GM21367 (cell line): ENCODE measurements around the gene SESN1.
"Not testable (repeated sequence)": the region's sequence is repeated elsewhere in the genome, so short reads cannot be mapped to it uniquely, and the experiment has no call there.

Experiments used
- ATAC-seq: cut with Tn5 transposase; IDR thresholded peaks from one replicate; pipeline ENCODE4 v1.9.1; 2021; ENCODE audit not compliant: unreplicated experiment

Gene SESN1

DNA sequence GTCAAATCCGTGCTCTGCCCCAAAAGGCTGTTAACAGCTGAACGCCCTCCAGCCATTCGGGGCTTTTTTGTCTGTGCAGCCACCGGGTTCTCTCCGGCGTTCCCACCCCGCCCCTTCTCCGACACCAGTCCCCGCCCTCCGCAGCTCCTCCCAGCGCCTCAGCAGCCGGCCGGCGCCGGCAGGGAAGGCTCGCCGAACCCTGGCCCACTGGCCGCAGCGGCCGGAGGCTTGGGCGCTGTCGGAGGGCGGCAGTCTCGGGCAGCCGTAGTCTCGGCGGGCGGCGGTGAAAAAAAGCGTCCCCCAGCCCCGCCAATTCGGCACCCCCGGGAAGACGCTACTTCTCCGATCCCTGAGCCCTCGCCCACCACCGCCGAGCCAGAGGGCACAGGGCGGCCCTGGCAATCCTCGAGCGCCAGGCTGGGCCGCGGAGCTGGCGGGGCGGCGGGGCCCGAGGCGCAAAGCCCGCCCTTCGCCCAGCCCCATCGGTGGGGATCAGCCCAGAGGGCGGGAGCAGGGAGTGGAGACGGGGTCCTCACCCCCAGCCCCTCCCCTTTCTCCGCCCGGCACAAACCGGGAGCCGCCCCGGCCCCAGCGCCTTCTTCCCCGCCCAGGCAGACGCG is at the start of gene SESN1:
SESN1 (minus strand) TSS at position 431 of the 620 bp plus-strand sequence. CDS start 773 bp downstream, outside the sequence.
- ATAC-seq = peak; percentile 65

DNA sequence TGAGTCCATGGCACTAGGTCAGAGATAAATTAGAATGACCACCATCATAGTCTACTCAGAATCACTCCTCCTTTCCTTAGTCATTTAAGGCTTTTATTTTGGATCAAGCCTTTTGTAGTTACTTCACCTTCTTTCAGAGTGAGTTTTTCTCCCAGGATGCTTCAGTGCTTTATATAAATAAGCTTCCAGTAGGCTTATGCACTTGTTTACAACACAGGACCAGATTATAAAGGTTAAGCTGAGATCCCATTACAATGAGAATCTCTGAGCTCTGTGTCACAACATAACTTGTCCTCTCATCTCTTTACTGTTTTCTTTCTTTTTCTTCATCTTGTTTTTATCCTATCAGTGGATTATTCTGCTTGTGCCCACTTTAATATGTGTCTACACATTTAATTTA is 48.5 kb upstream of the SESN1 start:
- ATAC-seq = no peak

DNA sequence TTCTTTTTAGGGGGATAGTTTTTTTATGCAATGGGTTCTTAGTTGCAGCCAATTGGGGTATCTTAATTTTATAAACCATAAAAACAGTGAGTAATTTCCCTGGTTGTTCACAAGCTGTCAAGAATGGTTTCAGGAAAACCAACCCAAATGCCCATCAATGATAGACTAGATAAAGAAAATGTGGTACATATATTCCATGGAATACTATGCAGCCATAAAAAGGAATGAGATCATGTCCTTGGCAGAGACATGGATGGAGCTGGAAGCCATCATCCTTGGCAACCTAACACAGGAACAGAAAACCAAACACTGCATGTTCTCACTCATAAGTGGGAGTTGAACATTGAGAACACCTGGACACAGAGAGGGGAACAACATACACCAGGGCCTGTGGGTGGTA is 47.4 kb upstream of the SESN1 start:
- not testable (repeated sequence) for ATAC-seq

DNA sequence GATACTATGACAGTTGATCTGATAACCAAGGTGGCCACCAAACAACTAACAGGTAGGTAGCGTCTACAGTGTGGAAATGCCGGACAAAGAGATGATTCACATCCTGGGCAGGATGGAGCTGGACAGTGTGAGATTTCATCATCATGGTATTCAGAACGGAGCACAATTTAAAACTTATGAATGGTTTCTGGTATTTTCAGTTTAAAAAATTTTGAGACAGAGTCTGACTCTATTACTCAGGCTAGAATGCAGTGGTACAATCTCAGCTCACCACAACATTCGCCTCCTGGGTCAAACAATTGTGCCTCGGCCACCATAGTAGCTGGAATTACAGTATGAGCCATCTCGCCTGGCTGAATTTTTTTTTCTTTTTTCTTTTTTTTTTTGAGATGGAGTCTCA is 44.5 kb upstream of the SESN1 start:
- no peak for ATAC-seq

DNA sequence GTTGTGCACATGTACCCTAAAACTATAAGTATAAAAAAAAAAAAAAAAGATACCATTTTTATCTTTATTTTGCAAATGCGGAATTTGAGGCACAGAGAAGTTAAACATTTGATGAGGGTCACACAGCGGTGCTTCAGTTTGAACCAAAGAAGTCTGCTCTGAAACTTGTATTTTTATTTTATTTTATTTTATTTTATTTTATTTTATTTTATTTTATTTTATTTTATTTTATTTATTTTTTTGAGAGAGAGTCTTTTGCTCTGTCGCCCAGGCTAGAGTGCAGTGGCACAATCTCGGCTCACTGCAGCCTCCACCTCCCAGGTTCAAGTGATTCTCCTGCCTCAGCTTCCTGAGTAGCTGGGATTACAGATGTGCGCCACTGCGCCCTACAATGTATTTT is 41.9 kb upstream of the SESN1 start:
- not testable (repeated sequence) for ATAC-seq

DNA sequence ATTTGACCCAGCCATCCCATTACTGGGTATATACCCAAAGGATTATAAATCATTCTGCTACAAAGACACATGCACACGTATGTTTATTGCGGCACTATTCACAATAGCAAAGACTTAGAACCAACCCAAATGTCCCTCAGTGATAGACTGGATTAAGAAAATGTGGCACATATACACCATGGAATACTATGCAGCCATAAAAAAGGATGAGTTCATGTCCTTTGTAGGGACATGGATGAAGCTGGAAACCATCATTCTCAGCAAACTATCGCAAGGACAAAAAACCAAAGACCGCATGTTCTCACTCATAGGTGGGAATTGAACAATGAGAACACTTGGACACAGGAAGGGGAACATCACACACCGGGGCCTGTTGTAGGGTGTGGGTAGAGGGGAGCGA is 41.4 kb upstream of the SESN1 start:
- ATAC-seq = not testable (repeated sequence)

DNA sequence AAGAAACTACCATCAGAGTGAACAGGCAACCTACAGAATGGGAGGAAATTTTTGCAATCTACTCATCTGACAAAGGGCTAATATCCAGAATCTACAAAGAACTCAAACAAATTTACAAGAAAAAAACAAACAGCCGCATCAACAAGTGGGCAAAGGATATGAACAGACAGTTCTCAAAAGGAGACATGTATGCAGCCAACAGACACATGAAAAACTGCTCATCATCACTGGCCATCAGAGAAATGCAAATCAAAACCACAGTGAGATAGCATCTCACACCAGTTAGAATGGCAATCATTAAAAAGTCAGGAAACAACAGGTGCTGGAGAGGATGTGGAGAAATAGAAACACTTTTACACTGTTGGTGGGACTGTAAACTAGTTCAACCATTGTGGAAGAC is 41.0 kb upstream of the SESN1 start:
- not testable (repeated sequence) for ATAC-seq

DNA sequence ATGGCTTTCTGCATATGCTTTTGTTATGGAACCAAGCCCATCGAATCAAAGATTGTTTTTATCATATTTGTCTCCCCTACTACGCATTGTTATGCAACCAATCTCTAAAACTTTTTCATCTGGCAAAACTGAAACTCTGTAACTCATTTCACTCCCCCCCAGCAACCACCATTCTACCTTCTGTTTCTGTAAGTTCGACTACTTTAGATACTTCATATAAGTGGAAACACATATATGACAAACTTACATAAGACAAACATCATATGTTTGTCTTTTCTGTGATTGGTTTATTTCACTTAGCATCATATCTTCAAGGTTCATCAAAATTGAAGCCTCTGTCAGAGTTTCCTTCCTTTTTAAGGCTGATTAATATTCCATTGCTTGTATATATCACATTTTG is 35.4 kb upstream of the SESN1 start:
- no peak for ATAC-seq

DNA sequence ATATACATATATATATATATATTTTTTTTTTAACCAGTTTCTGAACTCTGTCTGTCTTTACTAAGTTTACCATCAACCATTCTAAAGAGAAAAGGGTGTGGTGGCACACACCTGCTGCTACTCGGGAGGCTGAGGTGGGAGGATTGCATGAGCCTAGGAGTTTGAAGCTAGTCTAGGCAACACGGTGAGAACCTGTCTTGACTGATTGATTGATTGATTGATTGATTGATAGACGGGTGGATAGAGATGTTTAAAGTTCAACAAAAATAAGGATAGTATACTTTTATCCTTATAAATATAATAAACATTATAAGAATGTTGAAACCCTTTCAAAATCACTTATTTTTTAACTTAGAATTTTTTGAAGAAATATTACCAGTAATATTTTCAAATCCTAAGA is 30.9 kb upstream of the SESN1 start:
- no peak for ATAC-seq

DNA sequence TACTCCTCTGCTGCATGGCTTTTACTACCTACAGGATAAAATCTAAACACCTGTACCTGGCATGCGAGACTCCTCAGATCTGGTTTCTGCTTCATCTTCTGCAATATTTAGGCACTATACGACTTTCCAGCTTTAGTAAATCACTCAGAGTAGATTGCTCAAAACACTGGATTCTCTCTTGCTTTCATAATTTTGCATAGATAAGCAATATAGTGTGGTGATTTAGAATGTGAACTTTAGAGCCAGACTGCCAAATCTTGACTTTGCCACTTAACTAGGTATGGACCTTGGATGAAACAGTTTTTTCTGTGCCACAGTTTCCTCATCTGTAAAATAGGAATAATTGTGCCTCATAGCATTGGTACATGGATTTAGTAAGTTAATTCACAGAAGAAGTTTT is 29.6 kb upstream of the SESN1 start:
- no peak for ATAC-seq

DNA sequence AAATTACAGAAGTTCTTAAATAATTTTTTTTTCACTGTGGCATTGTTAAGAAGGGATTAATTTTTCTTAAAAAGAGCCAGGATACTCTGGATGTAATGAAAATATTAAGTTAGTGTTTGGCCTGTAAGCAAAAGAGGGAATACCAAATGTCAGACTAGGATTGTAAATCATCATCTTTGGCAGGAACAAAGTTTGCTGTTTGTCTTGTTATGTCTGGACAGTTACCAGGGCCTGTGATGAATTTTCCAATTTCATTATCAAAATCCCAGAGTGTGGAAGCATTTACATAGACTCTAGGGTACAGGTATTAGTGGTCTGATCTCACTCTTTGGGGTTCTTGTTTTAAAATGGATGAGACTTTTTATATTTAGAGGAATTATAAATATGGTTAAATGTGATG is 26.8 kb upstream of the SESN1 start:
- no peak for ATAC-seq

DNA sequence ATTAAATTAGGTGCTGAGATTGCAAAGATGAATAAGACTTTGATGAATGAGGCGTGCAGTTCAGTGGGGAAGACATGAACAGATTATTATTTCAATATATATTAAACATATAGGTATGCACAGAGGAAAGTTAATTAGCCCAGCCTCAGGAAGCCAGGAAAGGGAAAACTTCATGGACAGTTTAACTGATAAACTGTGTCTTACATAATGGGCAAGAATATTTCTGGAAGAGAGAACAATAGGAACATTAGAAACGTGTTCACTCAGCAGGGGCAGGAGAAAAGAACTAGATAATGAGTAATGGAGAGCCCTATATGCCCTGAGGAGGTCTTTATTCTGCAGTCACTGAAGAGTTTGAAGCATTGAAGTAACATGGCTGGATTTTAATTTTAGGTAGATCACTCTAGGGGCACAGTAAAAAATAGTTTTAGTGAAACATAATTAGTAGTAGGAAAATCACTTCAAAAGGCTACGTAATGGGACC is 24.3 kb upstream of the SESN1 start:
- no peak for ATAC-seq

DNA sequence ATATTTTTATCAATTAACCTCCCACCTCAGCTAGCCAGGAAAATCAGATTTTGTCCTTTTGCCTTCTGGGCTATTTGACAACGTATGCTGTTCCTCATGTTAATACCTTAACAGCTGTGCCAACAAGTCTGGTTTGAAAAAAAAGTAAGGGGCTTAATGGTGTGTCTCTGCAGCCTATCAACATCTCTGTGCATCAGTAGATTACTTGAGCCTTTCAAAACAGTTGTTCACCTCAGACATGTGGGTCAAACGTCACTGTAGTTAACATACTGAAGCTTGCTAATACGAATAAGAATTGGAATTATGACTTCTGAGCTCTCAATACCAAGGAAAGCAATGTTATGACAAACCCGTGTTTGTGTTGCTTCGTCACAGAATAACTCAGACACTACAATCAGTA is 23.7 kb upstream of the SESN1 start:
- no peak for ATAC-seq

DNA sequence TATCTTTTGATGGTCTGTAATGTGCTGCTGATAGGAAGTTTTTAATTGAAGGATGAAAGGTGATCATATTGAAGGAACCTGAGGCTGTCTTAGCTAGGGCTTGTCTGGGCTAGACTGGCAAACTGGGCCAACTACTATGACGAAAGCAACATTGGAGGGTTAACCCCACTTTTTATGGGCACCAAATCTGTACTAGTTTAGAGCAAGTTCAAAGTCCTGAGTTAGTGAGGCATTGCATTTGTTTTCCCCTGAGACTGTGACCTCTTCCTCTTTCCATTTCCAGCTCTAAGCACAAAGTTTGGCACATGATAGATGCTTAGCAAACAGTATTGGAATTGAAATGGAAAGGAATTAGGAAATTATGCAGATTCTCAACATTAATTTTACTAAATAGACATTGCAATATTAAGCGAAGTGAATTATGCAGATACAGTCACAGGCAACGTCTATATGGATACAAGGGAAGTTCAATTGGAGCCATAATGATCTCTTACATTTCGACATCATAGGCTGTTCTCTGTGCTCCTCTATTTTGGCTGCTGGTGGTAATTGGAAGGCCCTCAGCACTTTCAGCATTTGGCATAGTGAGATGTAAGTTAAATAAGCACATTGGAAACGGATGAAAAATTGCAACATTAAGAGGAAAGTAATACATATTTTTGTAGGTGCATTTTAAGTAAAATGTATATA is 22.8 kb upstream of the SESN1 start:
- ATAC-seq = peak; percentile 71

DNA sequence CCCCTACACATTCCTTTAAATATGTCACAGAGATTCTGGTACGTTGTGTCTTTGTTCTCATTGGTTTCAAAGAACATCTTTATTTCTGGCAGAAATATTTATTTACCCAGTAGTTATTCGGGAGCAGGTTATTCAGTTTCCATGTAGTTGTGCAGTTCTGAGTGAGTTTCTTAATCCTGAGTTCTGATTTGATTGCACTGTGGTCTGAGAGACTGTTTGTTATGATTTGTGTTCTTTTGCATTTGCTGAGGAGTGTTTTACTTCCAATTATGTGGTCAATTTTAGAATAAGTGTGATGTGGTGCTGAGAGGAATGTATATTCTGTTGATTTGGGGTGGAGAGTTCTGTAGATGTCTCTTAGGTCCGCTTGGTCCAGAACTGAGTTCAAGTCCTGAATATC is 18.0 kb upstream of the SESN1 start:
- not testable (repeated sequence) for ATAC-seq

DNA sequence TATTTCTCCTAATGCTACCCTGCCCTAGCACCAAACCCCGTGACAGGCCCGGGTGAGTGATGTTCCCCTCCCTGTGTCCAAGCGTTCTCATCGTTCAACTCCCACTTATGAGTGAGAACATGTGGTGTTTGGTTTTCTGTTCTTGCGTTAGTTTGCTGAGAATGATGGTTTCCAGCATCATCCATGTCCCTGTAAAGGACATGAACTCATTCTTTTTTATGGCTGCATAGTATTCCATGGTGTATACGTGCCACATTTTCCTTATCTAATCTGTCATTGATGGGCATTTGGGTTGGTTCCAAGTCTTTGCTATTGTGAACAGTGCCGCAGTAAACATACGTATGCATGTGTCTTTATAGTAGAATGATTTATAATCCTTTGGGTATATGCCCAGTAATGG is 15.0 kb upstream of the SESN1 start:
- ATAC-seq = not testable (repeated sequence)

DNA sequence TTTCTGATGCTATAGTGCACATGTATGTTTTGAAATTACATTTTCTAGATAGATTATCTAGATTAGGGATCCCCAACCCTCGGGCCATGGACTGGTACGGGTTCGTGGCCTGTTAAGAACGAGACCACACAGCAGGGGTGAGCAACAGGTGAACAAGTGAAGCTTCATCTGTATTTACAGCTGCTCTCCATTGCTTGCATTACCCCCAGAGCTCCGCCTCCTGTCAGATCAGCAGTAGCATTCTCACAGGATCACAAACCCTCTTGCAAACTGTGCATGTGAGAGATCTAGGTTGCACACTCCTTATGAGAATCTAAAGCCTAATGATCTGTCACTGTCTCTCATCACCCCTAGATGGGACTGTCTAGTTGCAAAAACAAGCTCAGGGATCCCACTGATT is 11.0 kb upstream of the SESN1 start:
- ATAC-seq = no peak

DNA sequence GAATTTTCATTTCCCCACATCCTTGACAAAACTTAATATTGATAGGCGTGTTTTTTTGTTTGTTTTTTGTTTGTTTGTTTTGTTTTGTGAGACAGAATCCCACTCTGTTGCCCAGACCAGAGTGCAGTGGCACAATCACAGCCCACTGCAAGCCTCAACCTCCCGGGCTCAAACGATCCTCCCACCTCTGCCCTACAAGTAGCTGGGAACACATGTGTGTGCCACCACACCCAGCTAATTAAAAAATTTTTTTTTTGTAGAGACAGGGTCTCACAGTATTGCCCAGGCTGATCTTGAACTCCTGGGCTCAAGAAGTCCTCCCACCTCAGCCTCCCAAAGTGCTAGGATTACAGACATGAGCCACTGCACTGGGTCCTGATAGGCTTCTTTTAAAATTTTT is 9.9 kb upstream of the SESN1 start:
- ATAC-seq = no peak

DNA sequence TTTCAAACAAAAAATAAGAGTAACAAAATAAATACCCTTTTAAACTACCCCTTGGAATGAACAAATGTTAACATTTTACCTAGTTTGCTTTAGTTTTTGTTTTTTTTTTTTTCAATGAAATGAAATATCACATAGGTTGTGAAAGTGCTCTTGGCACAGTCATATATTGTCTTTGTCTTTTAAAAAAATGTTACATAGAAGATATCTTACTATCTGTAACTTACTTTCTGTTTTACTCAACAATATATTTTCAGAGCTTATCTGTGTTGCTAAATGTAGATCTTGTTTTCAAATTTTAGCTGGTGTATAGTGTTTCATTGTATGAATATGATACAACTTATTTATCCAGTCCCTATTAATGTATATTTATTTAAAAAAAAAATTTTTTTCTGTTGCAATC is 9.3 kb upstream of the SESN1 start:
- ATAC-seq = no peak

DNA sequence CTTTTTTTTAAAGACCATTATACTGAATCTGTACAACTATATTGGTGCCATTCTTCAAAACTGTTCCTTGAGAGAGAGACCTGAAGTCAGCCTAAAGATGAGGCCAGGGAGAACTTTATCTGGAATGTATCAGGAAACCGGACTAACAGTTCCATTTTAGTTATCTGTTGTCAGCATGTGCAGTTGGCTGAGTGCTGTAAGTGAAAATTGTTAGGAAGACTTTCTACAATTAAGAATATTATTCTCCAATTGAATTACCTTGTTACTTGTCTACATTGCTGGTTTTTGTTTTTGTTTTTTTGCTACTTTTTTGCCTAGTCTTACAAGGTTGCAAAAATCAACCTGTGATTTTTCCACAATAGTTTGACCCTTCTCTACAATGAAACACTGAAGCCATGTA is 8.1 kb upstream of the SESN1 start:
- no peak for ATAC-seq

DNA sequence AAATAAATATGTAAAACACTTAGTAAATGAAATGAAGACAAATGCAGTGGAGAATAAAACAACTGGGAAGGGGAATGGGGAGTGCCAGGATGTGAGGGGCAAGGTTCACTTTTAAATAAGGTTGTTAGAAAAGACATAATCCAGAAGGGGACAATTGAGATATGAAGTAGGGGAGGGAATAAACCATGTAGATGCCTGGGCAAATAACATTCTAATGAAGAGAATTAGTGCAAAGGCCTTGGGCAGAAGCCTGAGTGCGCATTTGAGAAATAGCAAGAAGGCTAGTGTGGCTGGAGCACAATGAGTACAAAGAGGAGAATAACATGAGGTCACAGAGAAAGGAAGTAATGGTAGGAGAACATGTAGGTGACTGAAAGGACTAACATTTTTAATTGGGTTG is 3.0 kb upstream of the SESN1 start:
- no peak for ATAC-seq

DNA sequence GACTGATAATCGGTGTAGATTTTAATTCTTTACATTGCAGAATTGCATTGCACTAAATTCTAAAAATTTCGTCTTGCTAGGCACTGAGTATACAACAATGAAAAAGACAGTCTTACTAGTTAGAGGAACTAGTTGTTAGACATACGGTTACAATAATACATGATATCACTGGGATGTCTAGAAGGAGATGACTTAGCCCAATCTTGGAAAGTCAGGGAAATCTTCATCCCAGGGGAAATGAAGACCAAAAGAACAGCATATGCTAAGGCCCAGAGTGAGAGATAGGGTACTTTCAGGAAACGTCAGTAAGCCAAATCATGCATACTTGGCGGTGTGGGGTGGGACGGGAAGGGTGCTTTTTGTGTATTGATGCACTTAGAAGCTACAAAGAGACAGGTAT is 1.6 kb upstream of the SESN1 start:
- no peak for ATAC-seq

DNA sequence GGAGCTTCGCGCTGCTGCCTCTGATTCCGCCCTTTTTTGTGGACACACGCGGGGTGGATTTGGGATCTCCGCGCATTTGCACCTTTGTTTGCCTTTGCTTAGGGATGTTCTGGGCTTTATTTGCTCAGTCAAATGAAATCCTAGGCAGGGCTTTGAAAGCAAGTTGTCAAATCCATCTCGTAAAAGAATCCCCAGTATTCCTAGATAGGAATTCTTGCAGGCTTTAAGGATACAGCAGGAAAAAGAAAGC is 1.1 kb upstream of the SESN1 start:
- no peak for ATAC-seq
